ENCODE data around the gene SLX4IP.

DNA sequence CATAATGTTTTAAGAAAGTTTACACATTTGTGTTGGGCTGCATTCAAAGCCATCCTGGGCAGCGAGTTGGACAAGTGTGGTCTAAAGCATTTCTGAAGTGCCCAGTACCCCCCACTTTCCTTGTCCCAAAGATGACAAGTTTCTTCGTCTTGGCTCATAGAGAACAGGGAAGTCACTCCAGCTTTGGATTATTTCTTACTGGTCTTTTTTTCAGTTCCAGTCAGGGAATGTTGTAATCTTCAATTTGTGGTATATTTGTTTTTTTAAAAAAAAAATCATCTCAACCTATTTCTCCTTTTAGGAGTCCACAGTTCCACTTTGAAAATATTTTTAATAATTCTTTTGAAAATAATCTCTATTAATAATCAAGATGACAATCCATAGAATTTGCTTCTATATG, 34.0 kb downstream of the SLX4IP start:
- no peak for TF ChIP-seq EZH2 (IDR thresholded peaks at IDR 0.05)
- TF ChIP-seq POLR2AphosphoS5 (IDR thresholded peaks at IDR 0.05; ENCODE audit: borderline replicate concordance, low read depth, low read length), result no peak
- no peak for TF ChIP-seq FOXP2 (optimal IDR thresholded peaks at IDR 0.05; ENCODE audit: control extremely low read depth, extremely low read length, insufficient read depth)

Measured in SK-N-MC (cell line).